Stimulated activated CD8-positive, alpha-beta memory T cell treated with anti-CD3 and anti-CD28 coated beads, Interleukin-7, amount 100 ng/mL, for 4 hours (primary cell): ENCODE measurements around the gene TIMM50.
A peak's percentile ranks its signal among the peaks of the same experiment; 100 is the strongest.
"Not testable (repeated sequence)": the region's sequence is repeated elsewhere in the genome, so short reads cannot be mapped to it uniquely, and the experiment has no call there.

Experiments
- DNase-seq, 2 donors: peaks; one replicate each; pipeline ENCODE4 v3.0.0-alpha.2; 2020; ENCODE audit warnings: low read depth in 2 of 2

The TIMM50 gene

DNA sequence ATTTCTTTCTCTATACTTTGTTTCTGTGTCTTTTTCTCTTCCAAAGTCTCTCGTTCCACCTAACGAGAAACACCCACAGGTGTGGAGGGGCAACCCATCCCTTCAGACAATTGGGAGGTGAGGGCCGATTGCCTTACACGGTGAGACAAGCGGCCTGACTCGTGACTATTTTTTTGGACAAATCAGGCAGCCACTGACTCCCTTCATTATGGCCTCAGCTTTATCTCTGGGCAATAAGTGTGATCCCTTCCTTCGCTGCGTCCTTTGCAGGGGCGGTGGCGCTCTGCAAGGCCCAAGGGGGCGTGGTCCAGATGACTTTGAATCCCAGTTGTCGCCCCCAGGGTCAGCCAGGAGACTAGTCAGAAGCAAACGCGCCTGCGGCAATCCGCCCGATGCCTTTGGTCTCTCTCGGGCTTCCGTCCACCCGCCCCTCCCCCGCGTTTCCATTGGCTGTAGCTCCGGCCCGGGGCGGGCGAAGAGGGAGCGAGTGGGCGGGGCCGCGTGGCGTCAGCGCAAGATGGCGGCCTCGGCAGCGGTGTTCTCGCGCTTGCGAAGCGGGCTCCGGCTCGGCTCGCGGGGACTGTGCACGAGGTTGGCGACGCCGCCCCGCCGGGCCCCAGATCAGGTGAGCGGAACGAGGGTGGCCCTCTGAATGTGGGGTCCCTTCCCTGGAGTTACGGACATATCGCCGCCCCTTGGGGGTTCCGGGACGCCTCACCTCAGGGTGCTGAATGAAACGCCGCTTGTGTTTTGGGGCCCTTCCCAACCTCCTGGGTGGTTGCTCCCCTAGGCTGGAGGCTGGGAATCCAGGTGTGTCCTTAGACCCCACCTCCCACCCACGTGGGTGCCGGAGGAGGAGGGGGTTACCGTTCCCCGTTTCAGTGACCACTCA, at the start of gene TIMM50:
Gene TIMM50 (plus strand): TSS at position 502 of the 892 bp plus-strand sequence. CDS start 16 bp downstream, at position 518.
- peak; percentile 92 to 96 for DNase-seq

DNA sequence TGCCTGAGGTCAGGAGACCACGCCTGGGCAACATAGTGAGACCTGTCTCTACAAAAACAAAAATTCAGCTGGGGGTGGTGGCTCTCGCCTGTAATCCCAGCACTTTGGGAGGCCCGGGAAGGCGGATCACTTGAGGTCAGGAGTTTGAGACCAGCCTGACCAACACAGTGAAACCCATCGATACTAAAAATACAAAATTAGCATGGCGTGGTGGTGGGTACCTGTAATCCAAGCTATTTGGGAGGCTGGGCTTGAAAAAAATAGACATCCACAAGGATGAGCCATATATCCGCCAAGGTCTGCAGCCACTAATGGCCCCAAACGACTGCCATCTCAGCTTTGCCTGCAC, 48.0 kb upstream of the TIMM50 start:
- DNase-seq = no peak

DNA sequence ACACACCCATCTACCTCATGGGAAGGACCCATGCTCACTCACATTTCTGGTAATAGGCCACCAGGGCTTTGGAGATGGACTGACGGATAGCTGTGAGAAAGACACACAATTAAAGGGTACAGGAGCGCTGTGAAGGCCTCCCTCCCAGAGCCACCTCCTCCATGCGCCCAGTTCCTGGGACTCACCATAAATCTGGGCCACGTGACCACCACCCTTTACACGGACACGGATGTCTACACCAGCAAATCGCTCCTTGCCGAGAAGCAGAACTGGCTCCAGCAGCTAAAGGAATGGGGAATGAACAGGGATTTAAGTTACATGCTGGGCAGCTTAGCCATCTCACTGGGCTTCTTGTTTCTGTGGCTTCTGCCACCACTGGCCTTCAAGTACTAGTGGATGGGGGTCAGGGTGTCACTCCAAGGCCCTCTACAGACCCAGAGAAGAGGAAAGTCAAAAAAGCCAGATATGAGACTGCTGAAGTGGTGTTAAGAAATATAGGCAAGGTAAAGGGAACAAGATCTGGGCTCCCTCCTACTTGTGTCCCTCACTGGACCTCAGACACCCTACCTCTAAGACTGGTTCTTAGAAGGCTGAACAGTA, 47.1 kb upstream of the TIMM50 start:
- no peak for DNase-seq

DNA sequence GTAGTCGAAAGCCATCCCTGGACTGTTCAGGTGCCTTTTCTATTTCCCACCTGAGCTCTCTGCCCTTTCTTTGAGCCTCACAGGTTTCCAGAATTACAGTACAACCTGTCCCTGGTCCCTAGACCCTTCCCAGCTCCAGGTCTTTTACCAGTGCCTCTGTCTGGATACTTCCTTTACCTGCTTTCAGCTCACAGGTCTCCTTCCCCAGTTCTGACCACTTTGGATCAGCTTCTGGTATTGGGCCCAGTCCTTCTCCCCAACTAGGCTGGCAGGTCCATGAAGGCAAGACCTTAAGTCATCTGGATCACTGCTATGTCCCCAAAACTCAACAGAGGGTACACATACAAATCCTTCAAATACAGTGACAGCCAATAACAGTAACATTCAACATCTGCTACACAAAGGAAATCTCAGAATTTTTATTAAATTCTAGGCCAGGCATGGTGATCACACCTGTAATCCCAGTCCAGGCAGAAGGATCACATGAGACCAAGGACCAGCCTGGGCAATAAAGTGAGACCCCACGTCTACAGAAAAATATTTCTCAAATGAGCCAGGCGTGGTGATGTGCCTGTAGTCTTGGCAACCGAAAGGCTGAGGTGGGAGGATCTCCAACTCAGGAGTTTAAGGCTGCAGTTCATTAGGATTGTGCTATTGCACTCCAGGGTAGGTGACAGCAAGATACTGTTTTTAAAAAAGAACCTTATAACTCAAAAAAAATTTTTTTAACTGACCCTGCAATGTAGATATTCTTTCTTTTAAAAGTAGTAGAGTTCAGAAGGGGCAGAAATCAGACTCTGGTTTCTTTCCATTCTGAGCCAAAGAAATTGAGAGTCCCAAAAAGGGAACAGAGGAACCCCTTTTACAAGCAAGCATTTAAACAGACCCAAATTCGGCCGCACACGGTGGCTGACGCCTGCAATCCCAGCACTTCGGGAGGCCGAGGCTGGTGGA, 46.2 kb upstream of the TIMM50 start:
- no peak for DNase-seq

DNA sequence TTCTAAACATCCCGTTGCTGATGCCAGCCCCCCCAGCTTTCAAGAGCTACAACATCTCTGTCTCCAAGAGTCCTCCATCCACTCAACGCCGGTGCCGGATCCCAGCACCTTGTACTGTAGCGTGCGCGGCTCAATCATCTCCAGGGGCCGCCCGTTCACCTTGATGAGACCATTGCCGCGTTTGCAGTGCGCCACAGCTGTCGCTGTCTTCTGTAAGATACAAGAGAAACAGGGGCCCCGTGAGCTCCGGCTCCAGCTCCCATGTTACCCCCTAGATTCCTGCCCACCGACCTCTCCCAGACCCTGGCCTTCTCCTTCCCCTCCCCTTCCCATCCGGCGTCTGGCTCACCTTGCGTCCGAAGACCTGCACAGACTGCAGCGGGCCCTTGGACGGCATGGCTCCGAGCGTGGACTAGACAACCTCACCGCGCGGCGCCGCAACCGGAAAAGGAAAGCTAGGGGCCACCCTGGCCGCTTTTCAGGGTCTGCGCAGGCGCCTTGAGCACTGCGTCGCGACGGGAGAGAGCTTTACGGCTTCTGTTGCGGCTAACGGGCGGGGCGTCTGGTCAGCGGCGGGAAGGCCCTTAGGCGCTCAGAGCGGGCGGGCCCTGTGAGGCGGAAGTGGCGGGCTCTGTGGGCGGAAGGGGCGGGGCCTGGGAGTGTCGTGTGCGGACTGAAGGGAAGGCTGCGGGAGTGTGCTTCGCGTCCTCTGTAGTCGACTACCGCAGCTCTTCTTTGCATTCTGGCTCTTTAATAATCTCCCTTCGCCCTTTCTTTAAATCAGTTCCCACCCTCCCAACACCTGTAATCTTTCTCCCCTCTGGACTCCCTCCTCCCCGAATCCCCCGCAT, 44.9 kb upstream of the TIMM50 start, which contains the start of gene RPS16:
Gene RPS16 (minus strand): TSS at position 451 of the 851 bp plus-strand sequence. CDS start 54 bp downstream, at position 397.
- peak; percentile 99 to 100 for DNase-seq

DNA sequence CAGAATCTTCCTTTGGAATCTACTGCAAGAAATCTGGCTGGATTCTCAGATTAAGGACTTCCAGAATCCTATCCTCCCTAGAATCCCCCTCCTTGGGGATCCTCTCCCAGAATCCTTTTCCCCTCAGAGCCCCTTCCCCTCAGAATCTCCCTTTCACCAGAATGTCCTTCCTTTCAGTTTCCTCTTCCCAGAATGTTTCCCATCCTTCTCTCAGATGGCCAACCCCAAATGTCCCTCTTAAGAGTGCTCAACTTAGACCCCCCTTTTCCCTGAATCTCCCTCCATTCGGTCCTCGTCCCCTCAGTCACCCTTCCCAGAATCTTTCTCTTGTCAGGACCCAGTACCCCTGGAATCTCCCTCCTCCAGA, 44.3 kb upstream of the TIMM50 start:
- no peak for DNase-seq

DNA sequence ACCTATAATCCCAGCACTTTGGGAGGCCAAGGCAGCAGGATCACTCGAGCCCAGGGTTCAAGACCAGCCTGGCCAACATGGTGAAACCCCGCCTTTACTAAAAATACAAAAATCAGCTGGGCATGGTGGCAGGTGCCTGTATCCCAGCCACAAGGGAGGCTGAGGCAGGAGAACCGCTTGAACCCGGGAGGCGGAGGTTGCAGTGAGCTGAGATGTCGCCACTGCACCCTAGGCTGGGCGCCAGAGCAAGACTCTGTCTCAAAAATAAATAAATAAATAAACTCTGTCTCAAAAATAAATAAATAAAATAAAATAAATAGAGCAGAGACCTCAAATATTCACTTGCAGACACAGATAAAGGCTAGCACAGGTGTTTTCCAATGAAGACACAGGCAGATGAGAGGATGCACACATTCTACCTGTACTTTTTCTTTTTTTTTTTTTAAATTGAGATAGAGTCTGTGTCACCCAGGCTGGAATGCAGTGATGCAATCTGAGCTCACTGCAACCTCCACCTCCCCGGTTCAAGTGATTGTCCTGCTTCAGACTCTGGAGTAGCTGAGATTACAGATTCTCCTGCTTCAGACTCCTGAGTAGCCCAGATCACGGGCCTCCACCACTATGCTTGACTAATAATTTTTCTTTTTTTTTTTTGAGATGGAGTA, 42.2 kb upstream of the TIMM50 start:
- DNase-seq = no peak

DNA sequence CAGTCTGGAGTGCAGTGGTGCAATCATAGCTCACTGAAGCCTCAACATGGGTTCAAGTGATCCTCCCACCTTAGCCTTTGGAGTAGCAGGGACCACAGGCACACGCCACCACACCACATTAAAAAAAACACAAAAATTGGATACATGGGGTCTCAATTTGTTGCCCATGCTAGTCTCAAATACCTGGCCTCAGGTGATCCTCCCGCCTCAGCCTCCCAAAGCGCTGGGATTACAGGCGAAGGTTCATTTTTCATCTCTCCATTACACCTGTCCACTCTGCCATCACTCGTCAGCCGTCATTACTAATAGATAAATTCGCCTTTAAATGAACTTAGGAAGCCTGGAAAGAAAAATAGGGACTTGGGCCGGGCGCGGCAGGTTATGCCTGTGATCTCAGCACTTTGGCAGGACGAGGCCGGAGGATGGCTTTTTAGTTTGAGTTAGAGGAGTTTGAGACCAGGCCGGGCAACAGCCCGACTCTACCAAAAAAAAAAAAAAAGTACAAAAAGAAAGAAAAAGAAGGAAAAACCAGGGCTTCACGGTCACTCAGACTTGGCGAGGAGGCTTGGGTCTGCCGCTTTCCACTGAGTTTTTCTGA, 35.9 kb upstream of the TIMM50 start:
- DNase-seq = no peak

DNA sequence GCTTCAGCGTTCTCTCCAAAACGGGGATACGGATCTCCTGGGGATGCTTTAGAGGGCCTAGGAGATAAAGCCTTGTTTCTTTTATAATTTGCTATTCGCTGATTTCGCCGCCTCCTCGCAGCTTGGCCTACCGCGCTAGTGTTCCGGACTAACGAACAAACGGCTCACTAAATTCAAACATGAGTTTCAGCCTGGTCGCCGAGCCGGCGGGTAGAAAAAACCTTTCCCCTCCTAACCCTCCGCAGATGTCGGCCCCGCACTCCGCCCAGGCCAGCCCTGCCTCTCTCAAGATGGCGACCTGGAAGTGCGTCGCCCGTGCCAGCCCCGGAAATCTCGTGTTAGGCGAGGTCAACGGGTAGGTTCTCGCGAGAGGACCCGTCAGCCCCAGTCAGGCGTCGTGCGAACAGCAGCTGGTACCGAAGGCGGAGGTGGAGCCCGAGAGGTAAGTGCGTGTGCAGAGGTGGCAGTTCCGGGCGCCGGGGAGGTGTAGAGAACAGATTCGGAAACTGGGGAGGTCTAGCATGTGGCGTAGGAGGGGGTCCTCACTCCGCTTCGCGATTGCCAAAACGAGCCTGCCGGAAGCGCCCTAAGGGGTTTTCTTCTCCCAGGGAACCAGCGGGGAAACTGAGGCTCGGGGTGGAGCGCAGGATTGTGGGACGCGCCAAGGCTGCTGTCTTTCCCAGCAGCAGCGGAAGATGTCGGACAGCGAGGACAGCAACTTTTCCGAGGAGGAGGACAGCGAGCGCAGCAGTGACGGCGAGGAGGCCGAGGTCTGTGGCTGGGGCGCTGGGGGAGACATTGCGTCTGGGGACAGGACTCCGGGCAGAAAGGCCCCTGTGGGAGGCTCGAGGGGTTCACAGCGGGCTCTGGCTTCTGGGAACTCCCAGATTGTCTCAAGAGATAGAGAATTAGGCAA, 35.2 kb upstream of the TIMM50 start, which contains the start of gene SUPT5H:
Gene SUPT5H (plus strand): TSS at position 387 of the 916 bp plus-strand sequence. CDS start 309 bp downstream, at position 696.
- DNase-seq = peak; percentile 97

DNA sequence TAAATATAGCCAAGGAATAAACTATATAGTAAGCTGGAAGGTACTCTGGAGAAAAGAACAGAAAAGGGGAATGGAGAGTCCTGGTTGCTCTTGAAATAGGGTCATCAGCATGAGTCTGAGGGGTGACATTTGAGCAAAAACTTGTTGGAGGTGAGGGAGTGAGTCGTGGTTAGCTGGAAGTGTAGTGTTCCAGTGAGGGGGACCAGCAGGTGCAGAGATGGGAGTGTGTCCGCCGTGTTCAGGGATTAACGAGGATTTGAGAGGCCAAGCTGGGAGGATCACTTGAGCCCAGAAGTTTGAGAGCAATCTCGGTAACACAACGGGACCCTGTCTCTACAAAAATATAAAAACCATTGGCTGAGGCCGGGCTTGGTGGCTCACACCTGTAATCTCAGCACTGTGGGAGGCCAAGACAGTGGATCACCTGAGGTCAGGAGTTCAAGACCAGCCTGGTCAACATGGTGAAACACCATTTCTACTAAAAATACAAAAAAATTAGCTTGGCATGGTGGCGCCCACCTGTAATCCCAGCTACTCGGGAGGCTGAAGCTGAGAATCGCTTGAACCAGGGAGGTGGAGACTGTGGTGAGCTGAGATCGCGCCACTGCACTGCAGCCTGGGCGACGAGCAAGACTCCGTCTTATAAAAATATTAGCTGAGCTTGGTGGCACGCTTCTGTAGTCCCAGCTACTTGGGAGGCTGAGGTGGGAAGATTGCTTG, 34.1 kb upstream of the TIMM50 start:
- DNase-seq = no peak

DNA sequence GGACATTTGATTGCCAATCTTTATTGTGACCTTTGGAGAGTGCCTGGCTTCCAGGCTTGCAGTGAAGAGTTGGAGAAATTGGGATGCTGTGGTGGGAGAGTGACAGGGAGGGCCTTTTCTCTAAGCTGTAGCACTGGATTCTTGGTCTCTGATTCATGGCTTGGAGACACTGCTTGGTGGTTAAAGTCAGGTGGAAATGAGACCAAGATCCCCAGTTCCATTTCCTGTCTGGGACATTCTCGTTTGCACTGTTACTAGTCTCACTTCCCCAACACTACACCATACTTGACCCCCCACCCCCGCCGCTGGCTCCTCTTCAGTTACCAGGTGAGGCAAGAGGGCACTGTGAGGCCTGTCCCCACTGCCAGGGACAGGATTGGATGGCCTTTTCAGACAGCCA, 32.4 kb upstream of the TIMM50 start:
- DNase-seq = no peak

DNA sequence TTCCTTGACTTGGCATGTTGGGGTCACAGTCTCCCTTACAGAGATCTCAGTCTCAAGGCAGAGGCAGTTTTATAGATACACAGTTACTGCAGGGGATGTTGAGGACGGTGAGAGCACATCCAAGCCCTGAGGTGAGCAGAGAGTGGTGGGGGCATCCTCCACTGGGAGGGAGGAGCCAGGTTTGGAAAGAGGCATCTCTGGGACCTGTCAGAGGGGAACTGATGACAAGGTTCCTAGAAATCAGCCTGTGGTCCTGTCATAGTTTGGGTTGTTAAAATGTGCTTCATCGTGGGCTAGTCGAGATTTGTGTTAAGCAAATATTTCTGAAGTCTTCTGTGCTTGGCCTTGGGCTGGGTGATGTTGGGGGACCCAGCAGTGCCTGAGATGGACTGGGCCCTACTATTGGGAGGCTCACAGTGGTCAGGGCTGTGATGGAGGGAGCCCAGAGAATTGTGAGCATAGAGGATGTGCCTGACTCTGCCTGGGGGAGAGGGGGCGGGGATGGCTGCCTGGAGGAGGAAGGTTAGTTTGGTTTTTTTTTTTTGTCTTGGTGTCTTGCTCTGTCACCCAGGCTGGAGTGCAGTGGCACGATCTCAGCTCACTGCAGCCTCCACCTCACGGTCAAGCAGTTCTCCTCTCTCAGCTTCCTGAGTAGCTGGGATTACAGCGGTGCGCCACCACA, 31.4 kb upstream of the TIMM50 start:
- DNase-seq = no peak

DNA sequence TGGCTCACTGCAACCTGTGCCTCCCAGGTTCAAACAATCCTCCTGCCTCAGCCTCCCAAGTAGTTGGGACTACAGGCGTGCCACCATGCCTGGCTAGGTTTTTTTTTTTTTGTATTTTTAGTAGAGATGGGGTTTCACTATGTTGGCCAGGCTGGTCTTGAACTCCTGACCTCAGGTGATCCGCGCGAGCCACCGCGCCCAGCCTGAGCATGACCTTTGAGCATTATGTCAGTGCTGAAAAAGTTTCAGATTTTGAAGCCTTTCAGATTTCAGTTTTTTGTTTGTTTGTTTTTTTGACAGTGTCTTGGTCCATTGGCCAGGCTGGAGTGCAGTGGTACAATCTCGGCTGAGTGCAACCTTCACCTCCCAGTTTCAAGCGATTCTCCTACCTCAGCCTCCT, 29.4 kb upstream of the TIMM50 start:
- not testable (repeated sequence) for DNase-seq

DNA sequence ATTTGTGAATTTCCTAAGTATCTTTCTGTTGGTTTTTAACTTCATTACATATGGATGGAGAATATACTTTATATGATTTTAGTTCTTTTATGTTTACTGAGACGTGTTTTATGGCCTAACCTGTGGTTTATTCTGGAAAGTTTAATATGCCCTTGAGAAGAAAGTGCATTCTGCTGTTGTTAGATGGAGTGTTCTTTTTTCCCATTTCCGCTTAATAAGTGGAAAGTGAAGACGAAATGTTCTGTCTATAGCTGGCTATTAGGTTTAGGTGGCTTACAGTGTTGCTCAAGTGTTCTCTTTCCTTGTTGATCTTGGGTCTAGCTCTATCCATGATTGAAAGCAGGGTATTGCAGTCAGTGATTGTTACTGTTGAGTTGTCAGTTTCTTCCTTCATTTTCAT, 17.2 kb upstream of the TIMM50 start:
- no peak for DNase-seq

DNA sequence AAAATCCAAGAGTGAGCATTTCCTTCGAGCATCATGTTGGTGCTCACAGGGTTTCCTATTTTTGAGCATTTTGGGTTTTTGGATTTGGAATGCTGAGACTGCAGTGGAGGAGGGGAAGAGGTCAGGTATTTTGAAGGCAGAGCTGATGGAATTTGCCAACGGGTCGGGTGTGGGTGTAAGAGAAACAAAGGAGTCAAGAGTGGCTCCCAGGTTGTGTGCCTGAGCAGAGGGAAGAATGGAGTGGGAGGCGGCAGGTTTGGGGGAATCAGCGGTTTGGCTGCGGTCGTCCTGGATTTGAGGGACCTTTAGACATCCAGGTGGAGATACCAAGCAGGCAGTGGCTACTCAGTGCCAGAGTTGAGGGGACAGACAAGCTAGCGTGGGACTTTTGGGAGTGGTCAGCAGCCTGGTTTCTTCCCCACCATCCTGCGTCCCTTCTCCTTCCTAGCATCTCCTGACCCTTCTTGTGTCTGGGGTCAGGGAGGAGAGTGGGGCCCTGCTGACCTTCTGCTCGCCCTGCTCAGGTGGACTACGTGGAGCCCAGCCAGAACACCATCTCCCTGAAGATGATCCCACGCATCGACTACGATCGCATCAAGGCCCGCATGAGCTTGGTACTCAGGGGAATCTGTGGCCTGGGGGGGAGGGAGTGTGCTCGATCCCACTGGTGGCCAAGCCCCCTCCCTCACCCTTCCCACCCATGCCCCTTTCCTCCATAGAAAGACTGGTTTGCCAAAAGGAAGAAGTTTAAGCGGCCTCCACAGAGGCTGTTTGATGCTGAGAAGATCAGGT, 14.5 kb upstream of the TIMM50 start:
- no peak for DNase-seq

DNA sequence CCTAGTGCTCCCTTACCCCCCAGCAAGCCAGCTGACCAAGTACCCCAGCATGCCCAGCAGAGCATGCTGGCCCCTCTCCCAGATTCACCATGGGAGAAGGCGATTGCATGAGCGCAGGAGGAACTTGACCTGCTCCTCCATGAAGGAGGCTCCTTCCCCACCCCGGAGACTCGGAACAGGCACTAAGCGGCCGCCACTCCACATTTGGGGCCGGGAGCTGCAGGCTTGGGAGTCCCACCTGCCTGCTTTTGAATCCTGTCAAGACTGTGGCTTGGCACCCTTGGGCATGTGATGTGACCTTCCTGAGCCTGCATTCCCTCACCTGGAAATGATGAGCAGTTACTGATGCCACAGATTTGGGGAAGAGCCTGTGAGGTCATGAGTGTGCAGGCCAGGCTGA, 12.7 kb upstream of the TIMM50 start:
- no peak for DNase-seq

DNA sequence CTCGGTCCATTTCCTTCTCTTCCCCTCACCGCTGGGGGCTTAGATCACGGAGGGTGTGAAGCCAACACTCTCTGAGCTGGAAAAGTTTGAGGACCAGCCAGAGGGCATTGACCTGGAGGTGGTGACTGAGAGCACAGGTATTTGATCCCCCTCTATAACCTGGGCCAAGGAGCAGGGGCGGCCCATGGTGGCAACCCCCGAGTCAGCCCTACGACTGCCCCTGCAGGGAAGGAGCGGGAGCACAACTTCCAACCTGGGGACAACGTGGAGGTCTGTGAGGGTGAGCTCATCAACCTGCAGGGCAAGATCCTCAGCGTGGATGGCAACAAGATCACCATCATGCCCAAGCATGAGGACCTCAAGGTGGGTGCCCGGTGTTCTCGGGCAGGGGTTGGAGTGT, 11.6 kb upstream of the TIMM50 start:
- DNase-seq = no peak
